Natural killer cell treated with Interleukin-12 subunit alpha and Interleukin-12 subunit beta and Interleukin-15 and Interleukin-18, amount 100 ng/mL, for 72 hours (primary cell): ENCODE data around the gene DNLZ. TPM values are rescaled to one million over a fixed set of nuclear protein-coding genes. Genes with fewer than 3 reads are reported as not detected.
A peak's percentile ranks its signal among the peaks of the same experiment; 100 is the strongest.

ENCODE experiments used
- ATAC-seq, 2 donors: fragments of 150-1000 bp; cut with Tn5 transposase in 1 of 2; sonication (Bioruptor Pico), chemical (Tn5 transposase) in 1 of 2; 2 replicates each; pipeline ENCODE4 v1.10.0; 2021
- DNase-seq: peaks from one replicate; pipeline ENCODE4 v3.0.0; 2022; ENCODE audit warnings: low spot score
- H3K27ac Mint-ChIP-seq, 2 donors: 1 replicate in 1 of 2; 2 replicates in 1 of 2; pipeline ENCODE4 v1.8.0; 2022; ENCODE audit warnings: mixed read lengths in 2 of 2, mild to moderate bottlenecking in 1 of 2, moderate library complexity in 1 of 2
- H3K27me3 Mint-ChIP-seq, 2 donors: 1 replicate in 1 of 2; 2 replicates in 1 of 2; pipeline ENCODE4 v1.8.0; 2022; ENCODE audit warnings: mixed read lengths in 2 of 2
- H3K36me3 Mint-ChIP-seq: one replicate; pipeline ENCODE4 v1.8.0; 2022; ENCODE audit warnings: mixed read lengths
- H3K4me1 Mint-ChIP-seq, 2 donors: 1 replicate in 1 of 2; 2 replicates in 1 of 2; pipeline ENCODE4 v1.8.0; 2022; ENCODE audit warnings: low read depth in 2 of 2, mixed read lengths in 2 of 2, mild to moderate bottlenecking in 1 of 2
- H3K4me3 Mint-ChIP-seq: one replicate; pipeline ENCODE4 v1.8.0; 2022; ENCODE audit warnings: mixed read lengths
- H3K9me3 Mint-ChIP-seq: 2 replicates; pipeline ENCODE4 v1.8.0; 2022; ENCODE audit warnings: mixed read lengths
- total RNA-seq, 2 donors: library from RNA; stranded (reverse); gene quantifications; one replicate each; pipeline ENCODE4 v1.2.3, GENCODE V29; 2022

The DNLZ gene
- total RNA-seq, 2 donors from 2014 or later: 30.0 to 41.2 TPM

GRCh38 chr9:136366826-136367225, 3.3 kb upstream of the DNLZ start:
- H3K4me3 Mint-ChIP-seq: no peak overlapping the region
- H3K27me3 Mint-ChIP-seq: no peaks in the 10 kb centered on the region
- H3K4me1 Mint-ChIP-seq: no peaks in the 10 kb centered on the region
- H3K9me3 Mint-ChIP-seq: no peaks in the 10 kb centered on the region
- ATAC-seq (no peak), DNase-seq (no peak)
- no peak overlapping the region for H3K27ac Mint-ChIP-seq
- H3K36me3 Mint-ChIP-seq: no peaks in the 10 kb centered on the region

GRCh38 chr9:136365775-136366222, 2.3 kb upstream of the DNLZ start:
- no peak for DNase-seq
- Mint-ChIP-seq H3K27ac (no peak overlapping the region), H3K9me3 (no peaks in the 10 kb centered on the region), H3K36me3 (no peaks in the 10 kb centered on the region), H3K4me1 (no peaks in the 10 kb centered on the region), H3K27me3 (no peaks in the 10 kb centered on the region), H3K4me3 (no peak overlapping the region)
- ATAC-seq: no peak

DNA sequence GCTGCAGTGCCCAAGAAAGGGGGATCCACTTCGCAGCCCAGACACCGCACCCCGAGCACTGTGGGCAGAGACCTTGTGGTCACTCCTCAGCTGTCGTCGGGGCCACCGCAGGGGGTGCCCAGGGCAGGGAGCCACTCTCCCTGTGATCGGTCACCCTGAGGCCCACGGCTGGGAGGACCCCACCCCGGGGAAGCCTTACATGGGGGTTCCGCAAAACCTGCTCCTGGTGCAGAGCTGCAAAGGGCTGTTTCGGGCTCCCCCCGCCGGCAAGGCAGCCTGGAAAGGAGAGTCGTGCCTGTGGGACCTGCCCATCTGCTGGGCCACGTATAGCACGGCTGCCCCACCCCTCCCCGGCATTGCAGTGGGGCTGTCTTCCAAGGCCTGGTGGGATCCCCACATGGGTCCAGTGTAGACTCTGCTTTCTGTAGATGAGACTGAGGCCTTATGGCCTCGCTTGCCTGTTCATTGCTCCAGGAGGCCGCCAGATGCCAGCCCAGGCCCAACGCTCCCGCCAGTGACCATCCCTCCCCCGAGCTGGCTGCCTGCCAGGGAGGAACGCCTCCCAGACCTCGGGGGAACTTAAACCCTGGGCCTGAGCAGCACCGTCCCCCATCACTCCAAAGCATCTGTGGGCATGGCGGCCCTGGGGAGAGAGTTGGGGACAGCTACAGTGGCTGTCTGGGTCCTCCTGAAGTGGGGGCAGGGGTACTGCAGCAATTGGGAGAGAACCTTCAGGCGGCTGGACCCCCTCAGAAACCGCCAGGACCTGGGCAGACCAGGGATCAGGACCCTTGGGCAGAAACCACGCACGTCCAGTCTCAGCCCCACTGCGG, 1.6 kb upstream of the DNLZ start:
- Mint-ChIP-seq H3K9me3 (no peaks in the 10 kb centered on the region), H3K4me3 (no peak overlapping the region), H3K4me1 (no peaks in the 10 kb centered on the region), H3K36me3 (no peaks in the 10 kb centered on the region), H3K27me3 (no peaks in the 10 kb centered on the region), H3K27ac (no peak overlapping the region)
- no peak for DNase-seq
- ATAC-seq: no peak

DNA sequence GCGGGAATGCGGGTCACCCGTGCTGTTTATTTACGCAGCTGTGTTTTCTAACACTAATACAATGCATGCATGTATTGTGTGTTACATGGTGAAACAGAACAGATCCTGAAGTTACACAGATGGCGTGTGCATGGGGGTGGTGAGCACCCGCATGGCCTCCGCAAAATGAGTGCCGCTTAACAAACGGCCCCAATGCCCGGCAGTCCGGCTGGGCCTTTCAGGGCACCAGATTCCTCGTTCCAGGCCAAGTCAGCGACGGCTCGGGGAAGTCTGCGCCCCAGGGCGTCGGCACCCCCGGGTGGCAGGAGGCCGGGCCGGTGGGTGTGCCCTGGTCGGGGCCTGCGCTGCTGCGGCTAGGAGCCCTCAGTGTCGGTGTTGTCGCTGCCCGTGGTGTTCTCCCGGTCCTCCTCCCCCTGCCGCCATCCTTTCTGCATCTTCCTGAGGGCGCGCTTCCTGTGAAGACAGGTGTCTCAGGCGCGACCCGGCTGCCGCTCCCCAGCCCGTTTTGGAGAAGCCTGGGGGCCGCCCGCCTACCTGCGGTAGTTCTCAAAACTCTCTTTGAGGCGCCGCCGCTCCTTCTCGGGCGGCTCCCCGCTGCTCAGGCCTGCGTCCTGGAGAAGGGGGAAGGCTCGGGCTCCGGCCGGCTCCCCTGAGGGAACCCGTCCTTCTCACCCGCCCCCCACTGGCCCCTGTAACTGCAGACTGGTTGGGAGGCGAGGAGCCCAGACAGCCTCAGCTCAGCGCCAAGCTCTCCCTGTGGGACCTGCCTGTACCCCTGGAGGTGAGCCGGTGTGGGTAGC, 605 bp upstream of the DNLZ start:
- Mint-ChIP-seq H3K36me3 (no peaks in the 10 kb centered on the region), H3K4me3 (peak overlapping the region; percentile 34), H3K27ac (no peak overlapping the region), H3K9me3 (no peaks in the 10 kb centered on the region), H3K27me3 (no peaks in the 10 kb centered on the region), H3K4me1 (no peaks in the 10 kb centered on the region)
- DNase-seq (no peak), ATAC-seq (no peak)

- no peaks in the 10 kb centered on the region for H3K27me3 Mint-ChIP-seq
- DNase-seq: no peak
- H3K9me3 Mint-ChIP-seq: no peaks in the 10 kb centered on the region
- ATAC-seq: no peak
- H3K27ac Mint-ChIP-seq: no peak overlapping the region
- H3K4me1 Mint-ChIP-seq: no peaks in the 10 kb centered on the region
- no peaks in the 10 kb centered on the region for H3K36me3 Mint-ChIP-seq
- H3K4me3 Mint-ChIP-seq: no peak overlapping the region
Observed at GRCh38 chr9:136362450-136362784, 1.1 kb downstream of the DNLZ start.

DNA sequence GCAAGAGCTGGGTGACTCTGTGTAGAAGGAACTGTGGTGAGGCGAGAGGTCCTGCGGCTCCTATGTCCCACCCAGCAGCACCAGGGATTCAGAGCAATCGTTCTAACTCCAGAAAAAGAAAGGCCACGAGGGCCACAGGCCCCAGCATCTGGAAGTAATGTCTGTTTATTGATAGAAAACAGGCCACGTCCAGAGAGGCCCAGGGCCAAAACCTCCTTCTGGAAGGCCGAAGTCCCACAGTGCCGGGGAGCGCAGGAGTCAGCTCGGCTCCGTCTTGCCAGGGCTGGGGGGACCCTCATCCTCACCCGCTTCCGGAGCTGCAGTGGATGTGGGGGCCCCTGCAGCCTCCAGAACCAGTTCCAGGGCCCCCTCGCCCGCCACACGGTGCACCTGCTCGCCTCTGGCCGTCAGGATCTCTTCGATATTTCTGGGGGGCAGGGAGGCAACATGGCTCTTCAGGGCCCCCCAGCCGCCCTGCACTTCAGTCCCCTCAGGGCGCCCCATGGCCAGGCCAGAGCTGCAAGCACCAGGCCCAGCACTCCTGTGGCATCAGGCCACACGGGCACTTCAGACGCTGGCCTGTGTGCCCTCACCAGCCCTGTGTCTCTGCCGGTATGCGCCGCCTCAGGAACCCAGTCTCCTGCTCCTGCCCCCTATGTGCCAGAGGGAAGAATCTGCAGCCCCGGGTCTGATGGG, 1.6 kb downstream of the DNLZ start:
- no peaks in the 10 kb centered on the region for H3K27me3 Mint-ChIP-seq
- no peak for ATAC-seq
- no peak overlapping the region for H3K27ac Mint-ChIP-seq
- H3K36me3 Mint-ChIP-seq: no peaks in the 10 kb centered on the region
- no peak overlapping the region for H3K4me3 Mint-ChIP-seq
- H3K4me1 Mint-ChIP-seq: no peaks in the 10 kb centered on the region
- H3K9me3 Mint-ChIP-seq: no peaks in the 10 kb centered on the region
- no peak for DNase-seq

- H3K4me3 Mint-ChIP-seq: no peak overlapping the region
- no peaks in the 10 kb centered on the region for H3K27me3 Mint-ChIP-seq
- H3K9me3 Mint-ChIP-seq: no peaks in the 10 kb centered on the region
- no peak overlapping the region for H3K27ac Mint-ChIP-seq
- no peaks in the 10 kb centered on the region for H3K4me1 Mint-ChIP-seq
- DNase-seq: no peak
- no peak for ATAC-seq
- no peaks in the 10 kb centered on the region for H3K36me3 Mint-ChIP-seq
Observed at GRCh38 chr9:136361047-136361753, 2.3 kb downstream of the DNLZ start.

DNA sequence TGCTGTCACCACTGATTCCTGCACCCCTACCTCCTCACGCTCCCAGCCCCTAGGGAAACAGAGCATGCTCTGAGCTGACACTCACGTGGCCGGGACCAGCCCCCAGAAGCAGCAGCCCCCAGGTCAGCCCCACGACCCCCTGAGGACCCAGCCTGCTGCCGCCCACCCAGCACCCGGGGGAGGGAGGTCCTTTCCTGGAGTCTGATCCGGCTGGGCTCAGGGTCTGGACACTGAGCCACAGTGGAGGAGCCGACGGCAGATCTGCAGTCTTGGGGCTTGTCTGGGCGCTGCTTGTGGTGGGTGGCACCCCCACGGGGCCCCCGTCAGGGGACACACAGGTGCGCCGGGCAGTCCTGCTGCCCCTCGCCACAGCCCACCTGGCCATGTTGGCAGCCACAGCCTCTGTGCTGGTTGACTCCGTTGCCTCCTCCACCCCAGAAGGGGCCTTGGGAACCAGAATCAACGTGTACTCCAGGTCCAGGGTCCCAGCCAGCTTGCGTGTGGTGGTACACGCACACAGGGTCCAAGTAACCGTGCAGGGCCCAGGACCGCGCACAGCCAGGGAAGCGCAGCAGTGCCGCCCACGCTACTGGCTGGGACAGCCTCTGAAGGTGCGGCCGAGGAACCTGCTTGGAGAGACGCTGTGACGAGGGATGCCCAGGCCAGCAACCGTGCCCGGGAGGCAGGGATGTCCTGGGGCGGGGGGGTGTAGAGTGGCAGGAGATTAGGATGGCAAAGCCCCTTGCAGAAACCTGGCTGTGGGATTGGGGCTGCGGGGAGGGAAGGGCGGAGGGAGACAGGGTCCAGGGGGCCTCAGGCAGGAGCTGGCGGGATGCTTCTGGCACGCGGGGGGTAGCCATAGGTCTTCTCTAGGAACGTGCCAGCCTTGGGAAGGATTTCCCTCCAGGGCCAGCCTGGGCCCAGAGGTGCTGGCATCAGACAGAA, 3.5 kb downstream of the DNLZ start:
- no peaks in the 10 kb centered on the region for H3K4me1 Mint-ChIP-seq
- H3K27ac Mint-ChIP-seq: no peak overlapping the region
- DNase-seq (no peak), ATAC-seq (no peak)
- no peaks in the 10 kb centered on the region for H3K27me3 Mint-ChIP-seq
- no peaks in the 10 kb centered on the region for H3K36me3 Mint-ChIP-seq
- H3K4me3 Mint-ChIP-seq: no peak overlapping the region
- H3K9me3 Mint-ChIP-seq: no peaks in the 10 kb centered on the region

GRCh38 chr9:136358888-136359287, 4.7 kb downstream of the DNLZ start:
- ATAC-seq (no peak), DNase-seq (no peak)
- no peaks in the 10 kb centered on the region for H3K4me1 Mint-ChIP-seq
- no peak overlapping the region for H3K27ac Mint-ChIP-seq
- no peak overlapping the region for H3K4me3 Mint-ChIP-seq
- no peaks in the 10 kb centered on the region for H3K27me3 Mint-ChIP-seq
- no peaks in the 10 kb centered on the region for H3K36me3 Mint-ChIP-seq
- no peaks in the 10 kb centered on the region for H3K9me3 Mint-ChIP-seq

DNA sequence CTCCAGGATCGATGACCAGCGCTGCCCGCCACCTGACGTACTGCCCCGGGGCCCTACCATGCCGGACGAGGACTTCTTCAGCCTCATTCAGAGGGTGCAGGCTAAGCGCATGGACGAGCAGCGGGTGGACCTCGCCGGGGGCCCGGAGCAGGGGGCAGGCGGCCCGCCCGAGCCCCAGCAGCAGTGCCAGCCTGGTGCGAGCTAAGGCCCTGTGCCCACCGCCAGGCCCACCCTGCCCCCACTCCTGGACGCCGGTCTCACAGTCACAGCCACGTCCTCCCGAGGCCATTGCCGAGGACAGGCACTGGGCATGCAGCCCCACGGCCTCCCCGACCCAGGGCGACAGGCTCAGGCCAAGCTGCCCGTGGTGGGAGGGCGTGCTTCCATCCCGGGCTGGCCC, 5.5 kb downstream of the DNLZ start:
- ATAC-seq (no peak), DNase-seq (no peak)
- Mint-ChIP-seq H3K27me3 (no peaks in the 10 kb centered on the region), H3K4me3 (no peak overlapping the region), H3K27ac (no peak overlapping the region), H3K4me1 (no peaks in the 10 kb centered on the region), H3K36me3 (no peaks in the 10 kb centered on the region), H3K9me3 (no peaks in the 10 kb centered on the region)

DNA sequence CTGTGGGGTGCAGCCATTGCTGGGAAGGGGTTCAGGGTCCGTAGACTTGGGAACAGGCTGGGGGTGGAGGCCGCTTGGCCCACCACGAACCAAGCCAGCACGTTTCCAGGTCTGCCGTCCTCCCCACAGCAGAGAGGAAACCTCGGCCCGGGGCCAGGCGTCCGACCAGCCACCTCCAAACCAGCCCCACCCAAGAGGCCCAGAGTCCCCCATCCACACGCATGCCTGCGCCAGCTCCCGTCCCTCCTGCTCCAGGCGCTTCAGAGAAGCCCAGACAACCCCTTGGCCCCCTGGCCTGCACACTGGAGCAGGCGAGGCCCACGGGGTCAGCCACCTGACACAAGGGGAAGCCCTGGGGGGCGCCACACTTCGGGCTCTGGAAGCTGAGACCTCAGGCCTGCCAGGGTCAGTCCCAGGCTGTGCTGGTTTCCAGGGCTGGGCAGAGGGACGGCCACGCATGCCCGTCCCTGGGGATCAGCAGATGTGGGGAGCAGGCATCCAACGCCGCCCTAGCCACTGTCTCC, 6.3 kb downstream of the DNLZ start:
- ATAC-seq (no peak), DNase-seq (no peak)
- no peak overlapping the region for H3K4me3 Mint-ChIP-seq
- no peak overlapping the region for H3K27ac Mint-ChIP-seq
- H3K36me3 Mint-ChIP-seq: no peaks in the 10 kb centered on the region
- no peaks in the 10 kb centered on the region for H3K4me1 Mint-ChIP-seq
- no peaks in the 10 kb centered on the region for H3K27me3 Mint-ChIP-seq
- no peaks in the 10 kb centered on the region for H3K9me3 Mint-ChIP-seq

GRCh38 chr9:136355616-136356557, 7.7 kb downstream of the DNLZ start:
- H3K27ac Mint-ChIP-seq: no peak overlapping the region
- H3K4me3 Mint-ChIP-seq: no peak overlapping the region
- H3K4me1 Mint-ChIP-seq: no peaks in the 10 kb centered on the region
- no peaks in the 10 kb centered on the region for H3K27me3 Mint-ChIP-seq
- H3K36me3 Mint-ChIP-seq: no peaks in the 10 kb centered on the region
- no peaks in the 10 kb centered on the region for H3K9me3 Mint-ChIP-seq
- ATAC-seq (no peak), DNase-seq (no peak)
